WTC11 (cell line): ENCODE measurements around the gene CDKN2B. TPM values are rescaled to one million over a fixed set of nuclear protein-coding genes. Genes with fewer than 3 reads are reported as not detected.
"Not testable (repeated sequence)": the region's sequence is repeated elsewhere in the genome, so short reads cannot be mapped to it uniquely, and the experiment has no call there.

Experiments used
- ATAC-seq: fragments of 200-7000 bp; cut with Tn5 transposase; 2 replicates; pipeline ENCODE4 v1.10.0; 2021; ENCODE audit warnings: mild to moderate bottlenecking, moderate library complexity
- CTCF ChIA-PET: fragments of 300-600 bp; sonication (Branson Sonifier 250); formaldehyde crosslinking; loops from one replicate; lab custom pipeline; 2021; ENCODE audit warnings: antibody characterized with exemption; lab: Charles Lee
- POLR2A ChIA-PET: fragments of 350-600 bp; sonication (Branson Sonifier 250); formaldehyde crosslinking; loops from one replicate; lab custom pipeline; 2021; ENCODE audit warnings: antibody characterized with exemption; lab: Charles Lee
- DNase-seq: peaks from one replicate; pipeline ENCODE4 v3.0.0; 2021; ENCODE audit warnings: low spot score
- H3K27ac Mint-ChIP-seq: 2 replicates; pipeline ENCODE4 v1.8.0; 2021; ENCODE audit warnings: mixed read lengths
- H3K27me3 Mint-ChIP-seq: 2 replicates; pipeline ENCODE4 v1.8.0; 2021; ENCODE audit warnings: low read depth, mild to moderate bottlenecking, moderate library complexity, mixed read lengths
- H3K36me3 Mint-ChIP-seq: 2 replicates; pipeline ENCODE4 v1.8.0; 2021; ENCODE audit warnings: mixed read lengths
- H3K4me1 Mint-ChIP-seq: 2 replicates; pipeline ENCODE4 v1.8.0; 2022; ENCODE audit warnings: mixed read lengths
- H3K4me3 Mint-ChIP-seq: 2 replicates; pipeline ENCODE4 v1.8.0; 2021; ENCODE audit warnings: mild to moderate bottlenecking, moderate library complexity, mixed read lengths
- H3K9me3 Mint-ChIP-seq: 2 replicates; pipeline ENCODE4 v1.8.0; 2021; ENCODE audit warnings: mixed read lengths
- ATF1 ChIP-seq: sonication (generic); formaldehyde crosslinking; IDR thresholded peaks from 2 replicates; pipeline ENCODE4 v1.8.1; 2023; ENCODE audit warnings: mild to moderate bottlenecking, moderate library complexity, missing genetic modification reagents
- CBFB ChIP-seq: sonication (generic); formaldehyde crosslinking; IDR thresholded peaks from 2 replicates; pipeline ENCODE4 v1.8.1; 2022; ENCODE audit warnings: mild to moderate bottlenecking, low read depth, missing genetic modification reagents
- E2F5 ChIP-seq: sonication (generic); formaldehyde crosslinking; IDR thresholded peaks from 2 replicates; pipeline ENCODE4 v1.8.1; 2022; ENCODE audit warnings: mild to moderate bottlenecking, moderate library complexity, missing genetic modification reagents
- FOXK1 ChIP-seq: sonication (generic); formaldehyde crosslinking; IDR thresholded peaks from 2 replicates; pipeline ENCODE4 v1.8.0; 2022; ENCODE audit warnings: mild to moderate bottlenecking, moderate library complexity, missing genetic modification reagents
- FOXP1 ChIP-seq: sonication (generic); formaldehyde crosslinking; IDR thresholded peaks from 2 replicates; pipeline ENCODE4 v1.8.0; 2022; ENCODE audit warnings: missing genetic modification reagents, mild to moderate bottlenecking, moderate library complexity, borderline replicate concordance
- GABPB1 ChIP-seq: sonication (generic); formaldehyde crosslinking; IDR thresholded peaks from 2 replicates; pipeline ENCODE4 v1.8.1; 2023; ENCODE audit warnings: mild to moderate bottlenecking, missing genetic modification reagents
- NR1H2 ChIP-seq: sonication (generic); formaldehyde crosslinking; IDR thresholded peaks from 2 replicates; pipeline ENCODE4 v1.9.0; 2021; ENCODE audit warnings: mild to moderate bottlenecking, moderate library complexity, missing genetic modification reagents
- SOX15 ChIP-seq: fragments of 250-450 bp; sonication (Bioruptor Pico); IDR thresholded peaks from 2 replicates; pipeline ENCODE4 v1.9.0; 2021; ENCODE audit warnings: mild to moderate bottlenecking
- SP1 ChIP-seq: sonication (generic); formaldehyde crosslinking; conservative IDR thresholded peaks from 2 replicates; pipeline ENCODE4 v1.8.1; 2022; ENCODE audit warnings: missing genetic modification reagents
- TCF7 ChIP-seq: sonication (generic); formaldehyde crosslinking; IDR thresholded peaks from 2 replicates; pipeline ENCODE4 v1.8.0; 2022; ENCODE audit warnings: mild to moderate bottlenecking, low read depth, missing genetic modification reagents, moderate library complexity
- USF1 ChIP-seq: sonication (generic); formaldehyde crosslinking; IDR thresholded peaks from 2 replicates; pipeline ENCODE4 v1.8.0; 2022; ENCODE audit warnings: mild to moderate bottlenecking, missing genetic modification reagents
- ZNF121 ChIP-seq: sonication (generic); formaldehyde crosslinking; IDR thresholded peaks from 2 replicates; pipeline ENCODE4 v1.8.0; 2023; ENCODE audit warnings: missing genetic modification reagents
- ZNF232 ChIP-seq: sonication (generic); formaldehyde crosslinking; IDR thresholded peaks from 2 replicates; pipeline ENCODE4 v1.8.0; 2022; ENCODE audit warnings: mild to moderate bottlenecking, missing genetic modification reagents
- ZNF317 ChIP-seq: sonication (generic); formaldehyde crosslinking; IDR thresholded peaks from 2 replicates; pipeline ENCODE4 v1.8.1; 2023; ENCODE audit warnings: low read depth, mild to moderate bottlenecking, moderate library complexity, missing genetic modification reagents, borderline replicate concordance
- ZNF532 ChIP-seq: fragments of 250-450 bp; sonication (Bioruptor Pico); IDR thresholded peaks from 2 replicates; pipeline ENCODE4 v1.9.0; 2021; ENCODE audit warnings: mild to moderate bottlenecking, borderline replicate concordance
- ZSCAN18 ChIP-seq: fragments of 250-450 bp; sonication (Bioruptor Pico); IDR thresholded peaks from 2 replicates; pipeline ENCODE4 v2.1.2; 2022; ENCODE audit warnings: mild to moderate bottlenecking, moderate library complexity
- total RNA-seq: library from RNA; stranded (reverse); gene quantifications from 3 replicates; pipeline ENCODE4 v1.2.3, GENCODE V29; 2021

Gene CDKN2B
- total RNA-seq, 1 experiment from 2014 or later, result 0.13 TPM

- ATAC-seq (0 out of 2 replicates have a peak, but pooled peaks have one; percentile 6), DNase-seq (no peak)
- Mint-ChIP-seq H3K4me1 (peaks cover 49% of the 10 kb centered on the region), H3K9me3 (peaks cover 2% of the 10 kb centered on the region; the same call in 1 of the 2 replicates), H3K36me3 (no peaks in the 10 kb centered on the region), H3K27ac (no peak overlapping the region), H3K4me3 (peak overlapping the region; percentile 66), H3K27me3 (peaks cover 97% of the 10 kb centered on the region)
- POLR2A ChIA-PET, result no interaction called here
- no peak for TF ChIP-seq SP1 (CRISPR knock-in tag)
- TF ChIP-seq ZNF121 (CRISPR knock-in tag), result no peak
- no peak for TF ChIP-seq ZNF232 (CRISPR knock-in tag)
- TF ChIP-seq GABPB1 (CRISPR knock-in tag), result no peak
- TF ChIP-seq ZNF532 (CRISPR knock-in tag), result no peak
- no peak for TF ChIP-seq ZNF317 (CRISPR knock-in tag)
- no peak for TF ChIP-seq ATF1 (CRISPR knock-in tag)
- TF ChIP-seq SOX15 (CRISPR knock-in tag), result no peak
- no peak for TF ChIP-seq FOXK1 (CRISPR knock-in tag)
- TF ChIP-seq USF1, result no peak
- TF ChIP-seq E2F5 (CRISPR knock-in tag), result no peak
- no peak for TF ChIP-seq FOXP1
- CTCF ChIA-PET, result interaction anchor here (0.7 to 1.2 kb wide), 2 partner anchors 44 to 194 kb away, joined by 3 to 5 read pairs; partner anchors contain the start of gene CDKN2B
These were observed 44.1 kb downstream of the CDKN2B start for GRCh38 chr9:21964925-21965385.

- peaks cover 20% of the 10 kb centered on the region for H3K4me1 Mint-ChIP-seq
- H3K27ac Mint-ChIP-seq, result no peak overlapping the region
- peaks cover 4% of the 10 kb centered on the region; the same call in 1 of the 2 replicates for H3K9me3 Mint-ChIP-seq
- H3K36me3 Mint-ChIP-seq, result no peaks in the 10 kb centered on the region
- peaks cover 67% of the 10 kb centered on the region for H3K27me3 Mint-ChIP-seq
- TF ChIP-seq CBFB (CRISPR knock-in tag) (no peak), NR1H2 (no peak), ZSCAN18 (CRISPR knock-in tag) (no peak), ZNF121 (CRISPR knock-in tag) (no peak), TCF7 (CRISPR knock-in tag) (no peak)
- DNase-seq (no peak), ATAC-seq (no peak)
- no peak overlapping the region for H3K4me3 Mint-ChIP-seq
- ChIA-PET POLR2A (no interaction called here), CTCF (no interaction called here)
These were observed 47.5 kb downstream of the CDKN2B start for GRCh38 chr9:21961569-21961968.

GRCh38 chr9:21959268-21959667 is 49.8 kb downstream of the CDKN2B start:
- H3K36me3 Mint-ChIP-seq, ATAC-seq, DNase-seq, H3K4me1 Mint-ChIP-seq, H3K9me3 Mint-ChIP-seq, H3K27ac Mint-ChIP-seq, H3K4me3 Mint-ChIP-seq, POLR2A ChIA-PET: not testable (repeated sequence)
- H3K27me3 Mint-ChIP-seq, result peaks cover 44% of the 10 kb centered on the region
- CTCF ChIA-PET, result interaction anchor here (1.3 kb wide), 1 partner anchor 54 kb away, joined by 3 read pairs; no protein-coding TSS in a partner anchor
